ENCODE results near the gene BCL6.

GRCh38 chr3:187789872-187790271, 44.6 kb upstream of the BCL6 start:
- no peak for TF ChIP-seq CTCF (IDR thresholded peaks at IDR 0.05)
- no peak for TF ChIP-seq EZH2 (IDR thresholded peaks at IDR 0.05)
- TF ChIP-seq EZH2phosphoT487 (IDR thresholded peaks at IDR 0.05) = no peak
